ENCODE results near the gene APOE. TPM values are rescaled to one million over a fixed set of nuclear protein-coding genes. Genes with fewer than 3 reads are reported as not detected.

Gene APOE
- total and polyA plus RNA-seq, 2 of the 8 experiments (the other 6 are each of a cell fraction or from before 2014, with no cell fraction given), result 629 to 1,258 TPM

DNA sequence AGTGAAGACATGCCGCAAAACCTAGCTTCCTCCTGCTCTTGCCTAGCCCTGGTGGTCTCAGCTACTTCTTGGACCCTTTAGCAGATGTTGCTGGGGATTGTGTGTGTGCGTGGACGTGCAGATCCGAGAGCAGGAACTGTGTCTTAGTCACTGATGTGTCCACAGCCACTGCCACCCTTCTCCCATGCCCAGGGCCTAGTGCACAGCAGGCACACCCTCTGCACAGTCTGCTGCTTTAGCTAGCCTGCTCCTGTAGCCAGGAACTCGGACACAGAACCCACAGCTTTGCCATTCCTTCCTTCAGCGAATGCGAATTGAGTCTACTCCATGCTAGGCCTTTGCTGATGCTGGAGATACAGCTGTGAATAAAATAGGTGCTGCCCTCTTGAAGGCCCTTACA is 51.9 kb downstream of the APOE start (continued):
- TF ChIP-seq CBX5 (IDR thresholded peaks at IDR 0.05; ENCODE audit: low read depth, low read length) (no peak), RXRA (IDR thresholded peaks at IDR 0.05; ENCODE audit: insufficient read depth, low read depth, low read length) (no peak), EP300 (IDR thresholded peaks at IDR 0.05; ENCODE audit: borderline replicate concordance in 1 of 2, low read depth in 2 of 2, low read length in 2 of 2) (no peak), TAF1 (IDR thresholded peaks at IDR 0.05; ENCODE audit: low read depth, low read length) (no peak), POU5F1 (IDR thresholded peaks at IDR 0.05; ENCODE audit: low read depth, low read length) (no peak), RNF2 (IDR thresholded peaks at IDR 0.05; ENCODE audit: borderline replicate concordance, low read depth, low read length, missing control alignments, poor library complexity, severe bottlenecking) (no peak), CREB1 (IDR thresholded peaks at IDR 0.05) (no peak), YY1 (IDR thresholded peaks at IDR 0.05; ENCODE audit: low read depth, low read length) (no peak)
- TF ChIP-seq, protein P1, sequence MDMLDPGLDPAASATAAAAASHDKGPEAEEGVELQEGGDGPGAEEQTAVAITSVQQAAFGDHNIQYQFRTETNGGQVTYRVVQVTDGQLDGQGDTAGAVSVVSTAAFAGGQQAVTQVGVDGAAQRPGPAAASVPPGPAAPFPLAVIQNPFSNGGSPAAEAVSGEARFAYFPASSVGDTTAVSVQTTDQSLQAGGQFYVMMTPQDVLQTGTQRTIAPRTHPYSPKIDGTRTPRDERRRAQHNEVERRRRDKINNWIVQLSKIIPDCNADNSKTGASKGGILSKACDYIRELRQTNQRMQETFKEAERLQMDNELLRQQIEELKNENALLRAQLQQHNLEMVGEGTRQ (IDR thresholded peaks at IDR 0.05; ENCODE audit: low read length), result no peak

Measured in H1 (cell line).